NCI-H2029 (cell line): Measurements from ENCODE around the gene CCDC88C.
"Not testable (repeated sequence)": the region's sequence is repeated elsewhere in the genome, so short reads cannot be mapped to it uniquely, and the experiment has no call there.

Experiments
- DNase-seq: peaks from one replicate; lab custom pipeline; 2025; lab: John Stamatoyannopoulos, UW

Gene CCDC88C

DNA sequence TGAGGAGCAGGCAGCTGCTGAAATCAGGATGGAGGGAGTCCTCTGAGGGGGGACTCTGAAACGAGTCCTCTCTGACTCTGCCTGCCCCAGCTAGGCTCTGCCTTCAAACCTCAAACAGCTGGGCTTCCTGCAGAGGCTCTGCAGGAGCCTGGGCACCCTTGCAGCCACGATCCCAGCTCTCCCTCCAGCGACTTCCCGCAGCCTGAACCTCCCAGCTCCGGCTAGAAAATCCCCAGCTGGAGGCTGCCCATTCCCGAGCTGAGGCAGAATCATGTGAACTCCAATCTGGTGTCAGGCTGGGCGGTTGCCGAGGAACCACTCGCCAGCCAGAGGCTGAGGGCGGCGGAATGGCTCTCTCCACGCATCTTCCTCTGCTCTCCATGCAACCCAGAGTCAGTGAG is 173.1 kb downstream of the CCDC88C start, which contains the start of gene GPR68:
Gene GPR68 (minus strand): TSS at position 204 of the 401 bp plus-strand sequence. CDS start 9,654 bp downstream, outside the sequence.
- DNase-seq, result no peak

DNA sequence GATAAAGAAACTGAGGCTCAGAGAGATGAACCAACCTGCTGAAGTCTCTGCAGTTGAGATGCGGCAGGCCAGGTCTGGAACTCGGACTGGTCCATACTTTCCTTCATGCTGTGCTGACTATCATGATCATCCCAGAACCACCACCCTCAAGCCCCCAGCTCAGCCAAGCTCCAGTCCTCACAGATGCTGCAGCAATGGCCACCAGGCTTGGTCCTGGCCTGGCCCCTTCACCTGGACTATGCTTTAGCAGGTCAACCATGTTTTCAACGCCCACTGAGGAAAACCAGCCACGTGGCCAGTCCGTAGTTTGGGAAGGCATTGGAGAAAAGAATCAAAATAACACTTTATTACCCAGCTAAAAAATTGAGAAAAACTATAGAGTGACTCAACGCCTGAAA is 174.5 kb downstream of the CCDC88C start:
- no peak for DNase-seq

DNA sequence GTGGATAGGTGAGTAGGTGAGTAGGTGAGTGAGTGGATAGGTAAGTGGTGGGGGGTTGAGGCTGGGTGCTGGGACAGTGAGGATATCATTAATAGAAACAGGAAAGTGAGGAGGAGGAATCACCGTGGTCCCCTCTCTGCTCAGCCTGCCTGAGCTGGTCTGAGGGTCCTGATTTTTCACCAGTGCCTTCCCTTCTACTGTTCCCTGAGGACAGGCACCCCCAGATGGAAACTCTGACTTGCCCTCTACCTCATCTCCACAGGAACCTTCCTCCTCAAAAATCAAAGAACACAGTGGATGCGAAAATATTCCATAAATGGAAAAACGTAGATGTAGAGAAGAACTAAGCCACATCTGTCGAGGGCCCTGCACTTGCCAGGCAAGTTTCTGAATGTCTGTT is 175.0 kb downstream of the CCDC88C start:
- DNase-seq, result no peak

DNA sequence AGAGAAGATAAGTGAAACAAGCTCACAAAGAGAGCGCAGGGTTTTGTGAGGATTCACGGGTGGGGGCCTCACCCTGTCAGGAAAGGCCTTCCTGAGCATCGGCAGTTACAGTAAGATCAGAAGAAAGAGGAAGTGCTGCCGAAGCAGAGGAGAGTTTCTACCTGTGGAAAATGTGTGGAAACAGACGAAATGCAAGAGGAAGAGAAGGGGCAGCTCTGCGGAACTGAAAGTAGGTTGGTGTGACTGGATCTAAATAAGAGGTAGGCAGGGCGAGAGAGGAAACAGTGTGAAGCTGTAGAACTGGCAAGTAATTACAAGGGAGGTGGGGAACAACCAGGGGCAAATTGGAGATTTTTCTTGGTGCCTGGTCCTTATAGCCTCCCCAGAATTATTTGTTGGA is 175.8 kb downstream of the CCDC88C start:
- DNase-seq, result no peak

DNA sequence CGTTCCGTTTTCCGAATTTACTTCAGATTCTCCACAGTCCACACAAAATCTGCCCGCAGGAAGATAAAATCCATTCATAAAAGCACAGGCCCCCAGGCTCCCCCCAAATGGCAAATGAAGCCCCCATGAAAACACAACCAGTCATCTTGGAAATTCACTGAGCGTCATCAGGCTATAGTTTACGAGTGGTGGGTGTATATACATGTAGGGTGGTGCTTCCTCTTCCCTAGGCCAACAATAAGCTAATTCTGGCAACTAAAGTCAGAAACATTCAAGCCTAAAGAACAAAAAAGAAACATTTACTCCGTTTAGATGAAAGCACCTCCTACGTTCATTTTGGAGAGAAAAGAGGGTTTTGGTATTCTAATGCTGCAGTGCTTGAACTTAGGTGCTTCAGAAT is 179.0 kb downstream of the CCDC88C start:
- no peak for DNase-seq

DNA sequence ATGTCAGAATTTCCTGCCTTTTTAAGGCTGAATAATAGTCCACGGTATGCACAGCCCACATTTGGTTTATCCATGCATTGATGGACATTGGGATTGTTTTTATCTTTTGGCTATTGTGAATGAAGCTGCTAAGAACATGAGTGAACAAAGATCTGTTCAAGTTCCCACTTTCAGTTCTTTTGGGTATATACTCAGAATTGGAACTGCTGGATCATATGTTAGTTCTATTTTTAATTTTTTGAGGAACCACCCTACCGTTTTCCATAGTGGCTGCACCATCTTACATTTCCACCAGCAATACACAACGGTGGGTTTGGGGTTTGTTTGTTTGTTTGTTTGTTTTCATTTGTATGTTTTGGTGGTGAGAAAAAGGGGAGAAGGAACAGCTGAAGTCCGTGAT is 179.5 kb downstream of the CCDC88C start:
- no peak for DNase-seq

DNA sequence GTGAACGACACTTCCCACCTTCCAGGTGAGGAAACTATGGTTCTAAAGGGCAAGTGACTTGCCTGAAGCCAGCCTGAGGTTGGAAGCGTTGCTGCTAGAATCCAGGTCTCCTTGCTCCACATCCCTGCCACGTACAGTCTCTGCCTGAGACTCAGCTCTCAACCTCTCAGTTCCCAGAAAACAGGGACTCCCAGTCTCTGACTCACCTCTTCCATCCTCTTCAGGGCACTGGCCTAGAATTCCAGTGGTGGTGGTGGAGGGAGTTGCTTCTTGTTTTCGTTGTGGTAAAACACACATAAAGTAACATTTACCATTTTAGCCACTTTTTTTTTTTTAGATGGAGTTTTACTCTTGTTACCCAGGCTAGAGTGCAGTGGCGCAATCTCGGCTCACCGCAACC is 180.4 kb downstream of the CCDC88C start:
- DNase-seq, result no peak

DNA sequence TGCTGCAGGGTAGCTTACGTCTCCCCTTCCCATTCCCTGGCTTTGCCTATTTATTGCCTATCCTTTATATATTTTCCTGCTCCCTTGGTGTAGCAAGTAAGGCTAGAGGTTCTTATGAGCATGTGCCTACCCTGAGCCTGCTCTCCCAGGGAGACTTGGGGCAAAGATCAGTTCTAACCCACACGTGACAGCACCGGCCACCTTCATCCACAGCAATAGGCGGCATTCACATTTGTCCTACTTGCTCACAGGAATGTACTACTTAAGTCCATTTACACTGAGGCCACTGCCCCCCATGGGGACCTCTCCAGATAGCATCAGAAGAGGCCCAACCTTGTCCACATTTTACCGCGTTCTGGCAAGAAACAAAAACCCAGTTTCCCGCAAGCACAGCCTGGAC is 181.8 kb downstream of the CCDC88C start:
- DNase-seq, result no peak

DNA sequence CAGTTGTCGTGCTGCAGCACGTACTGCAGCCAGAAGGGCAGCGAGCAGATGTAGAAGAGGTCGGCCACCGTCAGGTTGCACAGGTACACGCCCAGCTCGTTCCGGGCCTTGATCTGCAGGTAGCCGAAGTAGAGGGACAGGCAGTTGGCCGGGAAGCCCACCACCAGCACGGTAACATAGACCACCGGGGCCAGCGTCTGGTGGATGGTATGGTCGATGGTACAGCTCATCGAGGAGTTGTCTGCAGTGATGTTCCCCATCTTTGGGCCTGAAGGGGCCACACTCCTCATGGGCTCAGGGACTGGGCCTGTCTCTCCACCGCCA is 182.9 kb downstream of the CCDC88C start:
- no peak for DNase-seq

DNA sequence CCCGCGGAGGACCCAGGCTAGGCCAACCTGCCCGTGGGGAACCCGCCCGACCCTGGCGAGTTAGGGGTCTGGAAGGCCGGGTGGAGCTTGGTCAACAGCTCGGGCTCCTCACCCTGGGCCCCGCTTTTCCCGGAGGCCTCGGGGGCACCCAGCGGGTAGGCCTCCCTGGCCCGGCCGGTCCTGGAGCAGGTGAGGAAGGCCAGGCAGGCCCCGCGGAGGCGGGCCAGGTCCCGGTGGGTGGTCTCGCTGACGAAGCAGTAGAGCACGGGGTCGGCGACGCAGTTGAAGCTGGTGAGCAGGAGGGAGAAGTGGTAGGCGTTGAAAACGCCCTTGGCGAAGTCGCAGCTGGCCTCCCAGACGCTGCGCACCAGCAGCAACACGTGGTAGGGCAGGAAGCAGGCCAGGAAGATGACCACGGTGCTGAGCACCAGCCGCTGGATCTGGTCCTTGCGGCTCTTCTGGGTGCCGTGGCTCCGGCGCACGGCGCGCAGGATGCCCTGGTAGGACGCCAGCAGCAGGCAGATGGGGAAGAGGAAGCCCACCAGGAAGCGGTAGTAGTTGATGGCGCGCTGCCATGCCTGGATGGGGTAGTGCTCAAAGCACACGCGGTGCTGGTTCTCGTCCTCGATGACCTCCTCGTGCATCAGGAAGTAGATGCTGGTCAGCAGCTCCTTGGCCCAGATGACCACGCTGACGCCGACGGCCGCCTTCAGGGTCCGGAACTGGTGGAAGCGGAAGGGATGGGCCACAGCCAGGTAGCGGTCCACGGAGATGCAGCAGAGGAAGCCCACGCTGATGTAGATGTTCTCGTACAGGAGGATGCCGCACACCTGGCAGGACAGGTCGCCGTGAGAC is 183.5 kb downstream of the CCDC88C start:
- no peak for DNase-seq

DNA sequence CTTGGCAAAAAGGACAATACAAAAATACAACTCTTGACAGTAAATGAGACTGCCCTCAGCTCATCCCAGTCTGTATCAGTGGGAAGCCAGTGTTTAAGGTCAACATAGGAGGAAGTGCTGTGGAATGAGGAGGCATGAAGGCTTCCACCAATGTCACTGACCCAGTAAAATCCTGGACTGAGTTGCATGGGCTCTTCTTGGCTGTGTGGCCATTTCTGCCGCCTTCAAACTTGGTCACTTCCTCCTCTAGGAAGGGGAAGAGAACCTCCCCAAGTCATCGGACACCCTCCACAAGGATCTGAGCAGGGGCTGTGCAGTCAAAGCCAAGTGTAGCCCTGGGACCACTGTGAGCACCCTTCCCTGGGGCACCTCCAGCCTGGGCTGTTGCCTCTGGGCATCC is 185.0 kb downstream of the CCDC88C start:
- peak; percentile 60 for DNase-seq

DNA sequence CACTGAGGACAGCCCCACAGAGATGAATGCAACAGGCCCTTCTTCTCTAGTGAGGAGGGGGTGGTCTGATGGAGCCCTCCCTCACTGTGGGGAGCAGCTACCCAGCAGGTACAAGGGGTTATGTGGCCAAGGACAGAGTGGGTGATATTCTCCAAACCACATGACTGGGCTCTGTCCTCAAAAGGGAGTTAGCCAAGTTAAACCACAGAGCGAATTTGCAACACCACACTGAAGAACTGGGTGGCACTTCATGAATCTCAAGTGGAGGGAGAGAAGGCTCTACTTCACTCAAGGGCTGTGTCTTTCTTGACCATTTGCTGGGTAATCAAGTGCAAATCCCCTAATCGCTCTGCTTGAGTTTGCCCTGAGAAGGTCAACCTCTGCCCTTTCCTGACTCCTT is 185.6 kb downstream of the CCDC88C start:
- peak; percentile 37 for DNase-seq

DNA sequence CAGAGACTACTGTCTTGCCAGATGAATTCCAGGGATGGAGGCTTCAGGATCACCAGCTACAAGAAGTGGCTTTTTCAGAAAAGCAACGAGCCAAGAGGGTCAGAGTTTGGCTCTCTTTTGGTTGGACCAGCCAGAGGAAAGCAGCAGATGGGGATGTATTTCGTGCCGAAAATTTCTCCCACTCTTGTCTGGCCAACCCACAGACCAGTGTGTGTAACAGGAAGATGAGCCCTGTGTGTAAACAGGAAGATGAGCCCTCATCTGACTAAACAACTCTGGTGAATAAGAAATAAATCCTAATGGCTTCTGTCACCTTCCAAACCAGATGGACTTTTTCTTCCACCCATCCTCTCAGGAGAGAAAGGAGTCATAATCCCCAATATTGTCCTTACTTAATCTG is 186.2 kb downstream of the CCDC88C start:
- DNase-seq, result no peak

DNA sequence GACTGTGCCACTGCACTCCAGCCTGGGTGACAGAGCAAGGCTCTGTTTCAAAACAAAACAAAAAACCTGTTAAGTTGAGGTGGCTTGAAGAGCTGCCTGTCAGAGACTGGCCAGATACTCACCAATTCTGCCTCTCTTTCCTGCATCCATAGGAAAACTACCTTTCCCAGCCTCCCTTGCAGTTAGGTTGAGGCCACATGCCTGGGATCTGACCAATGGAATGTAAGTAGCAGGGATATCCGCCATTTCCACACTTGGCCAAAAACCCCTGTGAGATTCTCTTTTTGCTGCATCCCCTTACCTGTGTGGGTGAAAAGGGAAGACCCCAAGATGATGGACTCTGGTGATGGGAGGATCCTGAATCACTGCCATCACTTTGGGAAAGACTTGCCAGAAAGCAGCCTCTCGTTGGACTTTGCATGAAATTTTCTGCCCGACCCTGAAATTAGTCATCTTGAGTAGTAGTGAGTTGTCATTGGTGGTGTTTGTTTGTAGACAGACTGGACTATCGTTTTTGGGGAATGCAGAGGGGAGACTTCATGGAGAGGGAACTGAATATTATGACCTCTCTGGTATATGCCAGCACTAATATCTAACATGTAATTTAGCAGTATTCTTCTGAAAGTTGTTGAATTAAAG is 187.1 kb downstream of the CCDC88C start:
- DNase-seq, result no peak

DNA sequence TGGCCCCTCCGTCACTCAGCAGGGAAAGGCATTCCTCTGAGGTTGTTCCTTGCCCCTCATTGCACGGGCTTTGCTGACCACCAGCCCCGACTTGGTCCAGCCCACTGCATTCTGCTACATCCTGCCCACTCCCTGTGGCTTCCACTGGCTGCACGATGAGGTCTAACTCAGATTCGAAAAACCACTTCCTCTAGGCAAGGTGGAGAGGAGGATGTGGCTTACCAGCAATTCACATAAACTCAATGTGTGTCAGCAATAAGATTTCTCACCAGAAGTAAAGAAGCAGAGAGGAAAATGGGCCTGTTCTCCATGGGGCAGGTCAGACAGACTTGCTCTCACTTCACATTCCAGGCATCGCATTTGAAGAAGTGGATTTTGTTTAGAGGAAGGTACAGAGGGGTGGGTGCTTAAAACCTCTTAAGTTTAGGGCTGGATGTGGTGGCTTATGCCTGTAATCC is 187.8 kb downstream of the CCDC88C start:
- no peak for DNase-seq

DNA sequence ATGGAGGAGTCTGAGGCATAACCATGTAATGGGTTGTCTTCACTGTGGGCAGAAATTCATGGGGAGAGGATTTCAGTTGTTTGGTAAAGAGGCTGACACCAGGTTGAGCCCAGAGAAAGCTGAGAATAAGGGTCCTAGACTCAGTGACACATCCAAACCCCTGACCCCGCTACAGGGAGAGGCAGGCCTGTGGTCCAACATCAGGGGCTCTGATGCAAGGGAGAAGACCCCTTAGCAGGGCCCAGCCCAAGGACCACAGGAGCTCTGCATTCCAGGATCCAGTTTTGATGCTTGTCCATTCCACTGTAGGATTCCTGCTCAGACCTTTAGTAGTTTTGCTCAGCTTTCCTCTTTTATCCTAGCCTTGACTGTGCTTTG is 188.6 kb downstream of the CCDC88C start:
- DNase-seq, result no peak

DNA sequence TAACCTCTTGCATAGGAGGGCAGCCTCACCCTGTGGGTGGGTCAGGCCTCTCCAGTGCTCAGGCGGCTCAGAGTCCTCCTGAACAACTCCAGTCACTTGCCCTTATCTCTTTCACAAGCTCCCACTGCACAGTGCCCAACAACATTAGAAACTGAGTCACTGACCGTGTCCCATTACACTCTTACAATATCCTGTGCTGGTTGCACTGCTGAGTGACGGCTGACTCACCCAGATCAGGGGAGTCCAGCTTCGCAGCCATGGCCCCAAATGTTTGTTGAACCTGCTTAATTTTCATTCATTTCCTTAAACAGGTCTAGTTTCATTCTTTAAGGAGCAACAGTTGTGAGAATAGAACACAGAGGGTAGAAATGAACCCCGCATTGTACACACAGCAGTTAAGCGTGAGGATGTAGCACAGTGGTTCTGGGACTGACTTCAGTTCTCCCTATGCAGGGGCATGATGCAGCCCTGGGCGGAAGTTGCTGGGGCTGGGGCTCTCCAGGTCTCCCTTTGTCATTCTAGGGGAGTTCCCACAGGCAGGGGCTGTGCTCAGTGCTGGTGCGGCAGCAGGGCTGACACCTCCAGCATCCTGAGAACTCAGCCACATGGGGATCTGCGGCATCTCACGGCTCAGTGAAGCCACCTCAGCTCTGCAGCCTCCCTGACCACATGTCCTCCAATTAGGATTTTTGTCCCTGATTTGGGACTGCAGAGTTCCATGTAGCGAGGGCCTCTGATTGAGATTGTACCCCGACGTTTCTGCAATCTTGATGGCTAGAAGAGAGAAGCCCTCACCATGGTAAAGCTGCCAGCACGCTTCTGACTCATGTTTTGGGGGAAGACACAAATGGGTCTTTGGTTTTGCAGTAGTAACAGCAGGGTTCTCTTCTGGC is 189.3 kb downstream of the CCDC88C start:
- no peak for DNase-seq

DNA sequence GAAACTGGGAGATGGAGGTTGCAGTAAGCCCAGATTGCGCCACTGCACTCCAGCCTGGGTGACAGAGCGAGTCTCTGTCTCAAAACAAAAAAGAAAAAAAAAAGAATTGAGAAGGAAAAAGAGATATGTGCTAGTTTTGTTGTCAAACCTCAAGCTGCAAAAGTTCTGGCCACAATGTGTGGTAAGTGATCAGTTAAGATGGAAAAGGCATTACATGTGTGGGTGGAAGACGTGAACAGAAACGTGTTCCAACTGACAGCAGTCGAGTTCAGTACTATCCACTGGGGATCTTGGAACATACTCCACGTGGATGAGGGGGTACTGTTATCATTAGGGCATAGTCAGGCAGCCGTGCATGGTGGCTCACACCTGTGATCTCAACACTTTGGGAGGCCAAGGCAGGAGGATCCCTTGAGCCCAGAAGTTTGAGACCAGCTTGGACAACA is 190.4 kb downstream of the CCDC88C start:
- no peak for DNase-seq

DNA sequence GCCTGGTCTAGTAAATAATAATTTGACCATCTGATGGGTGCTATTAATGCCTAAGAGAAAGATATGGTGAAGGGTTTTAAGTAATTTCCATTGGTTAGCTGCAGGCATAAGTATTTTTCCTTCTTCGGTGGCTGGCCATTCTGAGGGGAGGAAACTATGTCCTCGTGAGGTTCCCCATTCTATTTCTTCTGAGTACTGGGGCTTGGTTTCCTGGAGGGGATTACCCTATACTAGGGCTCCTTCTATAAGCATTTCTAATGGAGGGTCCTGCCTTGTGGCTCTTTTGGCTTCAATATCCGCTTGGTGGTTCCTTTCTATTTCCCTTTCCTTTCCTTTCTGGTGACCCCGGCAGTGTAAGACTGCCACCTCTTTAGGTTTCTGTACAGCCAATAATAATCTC is 191.3 kb downstream of the CCDC88C start:
- DNase-seq, result not testable (repeated sequence)

DNA sequence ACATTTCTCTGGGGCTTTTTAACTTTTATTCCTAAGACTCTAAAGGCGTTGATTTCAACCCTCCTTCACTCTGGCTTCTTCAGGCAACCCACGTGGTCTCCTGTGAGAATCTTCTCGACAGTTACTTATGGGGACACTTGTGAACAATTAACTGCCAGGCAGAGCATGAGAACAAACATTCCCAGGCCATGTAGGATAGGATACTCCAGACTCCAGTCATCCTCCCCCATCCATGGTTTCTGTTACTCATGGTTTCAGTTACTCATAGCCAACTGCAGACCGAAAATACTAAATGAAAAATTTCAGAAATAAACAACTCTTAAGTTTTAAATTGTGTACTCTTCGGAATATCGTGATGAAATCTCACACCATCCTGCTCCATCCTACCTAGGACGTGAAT is 192.6 kb downstream of the CCDC88C start:
- DNase-seq, result peak; percentile 45

DNA sequence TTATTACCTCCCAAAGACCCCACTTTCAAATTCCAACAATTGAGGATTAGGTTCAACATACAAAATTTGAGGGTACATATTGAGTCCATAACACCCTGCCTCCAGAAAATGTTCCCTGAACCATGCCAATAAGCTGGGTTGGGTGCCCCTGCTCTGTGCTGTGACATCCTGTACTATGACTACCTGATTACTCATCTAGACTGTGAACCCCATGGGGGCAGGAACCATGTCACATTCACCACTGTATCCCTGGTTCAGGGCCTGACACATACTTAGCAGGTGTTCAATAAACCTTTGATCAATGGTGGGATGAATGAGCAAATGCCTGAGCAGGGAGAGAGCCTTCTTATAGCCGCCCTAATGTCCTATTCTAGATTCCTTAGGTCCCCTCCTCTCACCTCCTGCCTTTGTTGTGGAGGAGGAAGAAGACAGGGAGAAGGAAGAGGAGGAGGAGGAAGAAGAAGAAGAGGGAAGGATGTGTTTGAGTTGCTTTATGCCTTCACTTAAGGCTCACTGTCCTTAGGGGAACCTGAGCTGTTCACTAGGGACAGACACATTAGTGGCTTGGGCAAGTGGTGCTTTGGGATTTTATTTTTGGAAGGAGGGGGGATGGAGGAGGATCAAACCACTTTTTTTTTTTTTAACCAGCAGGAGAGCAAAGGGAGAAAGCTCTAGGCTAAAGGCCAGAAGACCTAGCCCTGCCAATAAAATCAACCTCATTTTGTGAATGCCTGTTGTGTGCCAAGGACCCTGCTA is 194.4 kb downstream of the CCDC88C start:
- peak; percentile 40 for DNase-seq
